Naive thymus-derived CD8-positive, alpha-beta T cell (primary cell): ENCODE measurements around the gene KRT80. TPM values are rescaled to one million over a fixed set of nuclear protein-coding genes. Genes with fewer than 3 reads are reported as not detected.

ENCODE experiments used
- ATAC-seq, 2 donors: fragments of 150-1000 bp; cut with Tn5 transposase in 1 of 2; sonication (Bioruptor Pico), chemical (Tn5 transposase) in 1 of 2; 1 replicate in 1 of 2; 2 replicates in 1 of 2; pipeline ENCODE4 v1.10.0; 2021; ENCODE audit warnings: mild to moderate bottlenecking in 2 of 2, moderate library complexity in 2 of 2
- POLR2A ChIA-PET: fragments of 350-600 bp; sonication (Branson Sonifier 250); formaldehyde crosslinking; loops from one replicate; lab custom pipeline; 2021; ENCODE audit warnings: antibody characterized with exemption; lab: Charles Lee
- DNase-seq, 10 donors: peaks; one replicate each; pipeline versions ENCODE4 v3.0.0 to v3.0.0-alpha.2; 2020 to 2022
- H3K27ac Mint-ChIP-seq, 10 donors: one replicate each; pipeline ENCODE4 v1.8.0; 2020 to 2022; ENCODE audit warnings: mild to moderate bottlenecking in 10 of 10, mixed read lengths in 10 of 10, moderate library complexity in 4 of 10, inconsistent platforms in 1 of 10
- H3K27me3 Mint-ChIP-seq, 5 donors: one replicate each; pipeline ENCODE4 v1.8.0; 2021 to 2022; ENCODE audit warnings: mixed read lengths in 5 of 5
- H3K36me3 Mint-ChIP-seq, 3 donors: one replicate each; pipeline ENCODE4 v1.8.0; 2020 to 2022; ENCODE audit warnings: mixed read lengths in 3 of 3, mild to moderate bottlenecking in 2 of 3, inconsistent platforms in 1 of 3
- H3K4me1 Mint-ChIP-seq, 4 donors: one replicate each; pipeline ENCODE4 v1.8.0; 2021 to 2022; ENCODE audit warnings: mixed read lengths in 4 of 4
- H3K4me3 Mint-ChIP-seq, 10 donors: one replicate each; pipeline ENCODE4 v1.8.0; 2020 to 2022; ENCODE audit warnings: mild to moderate bottlenecking in 10 of 10, mixed read lengths in 10 of 10, moderate library complexity in 6 of 10, inconsistent platforms in 1 of 10
- H3K9me3 Mint-ChIP-seq, 9 donors: one replicate each; pipeline ENCODE4 v1.8.0; 2020 to 2022; ENCODE audit warnings: mixed read lengths in 9 of 9, mild to moderate bottlenecking in 3 of 9, inconsistent platforms in 1 of 9, moderate library complexity in 1 of 9
- polyA plus RNA-seq, 3 donors: library from polyadenylated mRNA; unstranded; fragments of 300-500 nt; fragmentation: Illumina TruSeq; gene quantifications; one replicate each; pipeline ENCODE4 v1.2.3, GENCODE V29; 2021
- total RNA-seq, 8 experiments: library from RNA in 2 of 8; stranded (reverse) in 2 of 8; gene quantifications; one replicate each; pipeline ENCODE4 v1.2.3 and lab custom pipeline; 2021 to 2026

Gene KRT80
- total and polyA plus RNA-seq, 5 experiments from 2014 or later = not detected

GRCh38 chr12:52132754-52133161, 59.1 kb downstream of the KRT80 start:
- no peaks in the 10 kb centered on the region for H3K36me3 Mint-ChIP-seq
- no peak overlapping the region for H3K27ac Mint-ChIP-seq
- H3K4me3 Mint-ChIP-seq = no peak overlapping the region
- H3K9me3 Mint-ChIP-seq = peaks cover 0 to 2% (median 0%) of the 10 kb centered on the region in 9 donors
- ATAC-seq = no peak
- POLR2A ChIA-PET = no interaction called here
- peaks cover 0 to 2% (median 0%) of the 10 kb centered on the region in 4 donors for H3K4me1 Mint-ChIP-seq
- peaks cover 0 to 11% (median 4%) of the 10 kb centered on the region in 5 donors for H3K27me3 Mint-ChIP-seq
- no peak for DNase-seq

- peaks cover 0 to 2% (median 0%) of the 10 kb centered on the region in 9 donors for H3K9me3 Mint-ChIP-seq
- POLR2A ChIA-PET = no interaction called here
- H3K4me1 Mint-ChIP-seq = peaks cover 0 to 4% (median 1%) of the 10 kb centered on the region in 4 donors
- no peaks in the 10 kb centered on the region for H3K36me3 Mint-ChIP-seq
- no peak for ATAC-seq
- no peak for DNase-seq
- no peak overlapping the region for H3K4me3 Mint-ChIP-seq
- peaks cover 3 to 23% (median 13%) of the 10 kb centered on the region in 5 donors for H3K27me3 Mint-ChIP-seq
- no peak overlapping the region for H3K27ac Mint-ChIP-seq
These were observed 61.1 kb downstream of the KRT80 start for GRCh38 chr12:52130711-52131110.

- Mint-ChIP-seq H3K27ac (no peak overlapping the region), H3K36me3 (no peaks in the 10 kb centered on the region), H3K9me3 (peaks cover 0 to 2% (median 0%) of the 10 kb centered on the region in 9 donors), H3K4me3 (no peak overlapping the region), H3K4me1 (peaks cover 0 to 4% (median 1%) of the 10 kb centered on the region in 4 donors), H3K27me3 (peaks cover 4 to 31% (median 27%) of the 10 kb centered on the region in 5 donors)
- no peak for ATAC-seq
- no peak for DNase-seq
- POLR2A ChIA-PET = interaction anchor here (0.9 kb wide), 1 partner anchor 135 kb away, joined by 3 read pairs; no protein-coding TSS in a partner anchor
These were observed 63.9 kb downstream of the KRT80 start for GRCh38 chr12:52127683-52128450.

- Mint-ChIP-seq H3K27ac (peak overlapping the region in 1 of 10 donors; percentile 19), H3K27me3 (peaks cover 6 to 39% (median 36%) of the 10 kb centered on the region in 5 donors), H3K36me3 (no peaks in the 10 kb centered on the region), H3K4me3 (no peak overlapping the region), H3K9me3 (peaks cover 0 to 2% (median 0%) of the 10 kb centered on the region in 9 donors), H3K4me1 (peaks cover 0 to 4% (median 3%) of the 10 kb centered on the region in 4 donors)
- DNase-seq (no peak), ATAC-seq (no peak)
- POLR2A ChIA-PET = no interaction called here
These were observed 64.9 kb downstream of the KRT80 start for GRCh38 chr12:52126605-52127578.

GRCh38 chr12:52126050-52126604, 65.7 kb downstream of the KRT80 start:
- POLR2A ChIA-PET = no interaction called here
- Mint-ChIP-seq H3K4me1 (peaks cover 0 to 8% (median 6%) of the 10 kb centered on the region in 4 donors), H3K9me3 (peaks cover 0 to 2% (median 0%) of the 10 kb centered on the region in 9 donors), H3K27me3 (peaks cover 10 to 46% (median 36%) of the 10 kb centered on the region in 5 donors), H3K4me3 (no peak overlapping the region), H3K36me3 (no peaks in the 10 kb centered on the region), H3K27ac (peak overlapping the region in 1 of 10 donors; percentile 19)
- no peak for ATAC-seq
- DNase-seq = no peak

GRCh38 chr12:52125476-52125900, 66.3 kb downstream of the KRT80 start:
- peaks cover 11 to 51% (median 36%) of the 10 kb centered on the region in 5 donors for H3K27me3 Mint-ChIP-seq
- peaks cover 0 to 10% (median 8%) of the 10 kb centered on the region in 4 donors for H3K4me1 Mint-ChIP-seq
- POLR2A ChIA-PET = no interaction called here
- H3K4me3 Mint-ChIP-seq = no peak overlapping the region
- peaks cover 0 to 2% (median 0%) of the 10 kb centered on the region in 9 donors for H3K9me3 Mint-ChIP-seq
- no peaks in the 10 kb centered on the region for H3K36me3 Mint-ChIP-seq
- no peak overlapping the region for H3K27ac Mint-ChIP-seq
- DNase-seq (no peak), ATAC-seq (no peak)

- Mint-ChIP-seq H3K36me3 (no peaks in the 10 kb centered on the region), H3K27me3 (peaks cover 11 to 62% (median 36%) of the 10 kb centered on the region in 5 donors), H3K9me3 (peaks cover 0 to 2% (median 0%) of the 10 kb centered on the region in 9 donors), H3K4me3 (no peak overlapping the region), H3K4me1 (peaks cover 0 to 25% (median 15%) of the 10 kb centered on the region in 4 donors), H3K27ac (no peak overlapping the region)
- no peak for ATAC-seq
- no peak for DNase-seq
- POLR2A ChIA-PET = no interaction called here
These were observed 68.2 kb downstream of the KRT80 start for GRCh38 chr12:52123487-52124186.

- H3K27me3 Mint-ChIP-seq = peaks cover 11 to 62% (median 33%) of the 10 kb centered on the region in 5 donors
- no peak overlapping the region for H3K27ac Mint-ChIP-seq
- POLR2A ChIA-PET = no interaction called here
- peaks cover 0 to 32% (median 15%) of the 10 kb centered on the region in 4 donors for H3K4me1 Mint-ChIP-seq
- DNase-seq (no peak), ATAC-seq (no peak)
- no peak overlapping the region for H3K4me3 Mint-ChIP-seq
- no peaks in the 10 kb centered on the region for H3K36me3 Mint-ChIP-seq
- H3K9me3 Mint-ChIP-seq = peaks cover 0 to under 1% (median 0%) of the 10 kb centered on the region in 9 donors
These were observed 68.9 kb downstream of the KRT80 start for GRCh38 chr12:52122904-52123303.

GRCh38 chr12:52122540-52122871, 69.3 kb downstream of the KRT80 start:
- peaks cover 0 to 35% (median 15%) of the 10 kb centered on the region in 4 donors for H3K4me1 Mint-ChIP-seq
- DNase-seq (no peak), ATAC-seq (no peak)

GRCh38 chr12:52121824-52122539, 69.8 kb downstream of the KRT80 start:
- DNase-seq = peak; percentile 25 to 79 (median 50)
- Mint-ChIP-seq H3K4me1 (peaks cover 0 to 32% (median 15%) of the 10 kb centered on the region in 4 donors), H3K4me3 (peak overlapping the region in 5 of 10 donors; percentile 11 to 55 (median 30)), H3K9me3 (no peaks in the 10 kb centered on the region), H3K36me3 (no peaks in the 10 kb centered on the region), H3K27ac (no peak overlapping the region), H3K27me3 (peaks cover 10 to 56% (median 25%) of the 10 kb centered on the region in 5 donors)
- ATAC-seq = peak in 1 of 2 donors; percentile 51
- POLR2A ChIA-PET = no interaction called here

More at GRCh38 chr12:52122540-52122871, 69.3 kb downstream of the KRT80 start:
- Mint-ChIP-seq H3K36me3 (no peaks in the 10 kb centered on the region), H3K9me3 (no peaks in the 10 kb centered on the region), H3K4me3 (no peak overlapping the region), H3K27ac (no peak overlapping the region), H3K27me3 (peaks cover 11 to 61% (median 31%) of the 10 kb centered on the region in 5 donors)
- POLR2A ChIA-PET = no interaction called here
